Measurements from ENCODE around the gene IL1RN.

- no peak for TF ChIP-seq POLR2A (IDR thresholded peaks at IDR 0.05)
- no peak for TF ChIP-seq CTCF (IDR thresholded peaks at IDR 0.05)
Observed at GRCh38 chr2:113178891-113179290, 51.5 kb downstream of the IL1RN start.

Measured in testis (tissue), 2 donors.